ENCODE data around the gene LRRC74A. TPM values are rescaled to one million over a fixed set of nuclear protein-coding genes. Genes with fewer than 3 reads are reported as not detected.
A peak's percentile ranks its signal among the peaks of the same experiment; 100 is the strongest.
"Not testable (repeated sequence)": the region's sequence is repeated elsewhere in the genome, so short reads cannot be mapped to it uniquely, and the experiment has no call there.

The LRRC74A gene
- total and polyA plus RNA-seq, 11 donors: not detected

DNA sequence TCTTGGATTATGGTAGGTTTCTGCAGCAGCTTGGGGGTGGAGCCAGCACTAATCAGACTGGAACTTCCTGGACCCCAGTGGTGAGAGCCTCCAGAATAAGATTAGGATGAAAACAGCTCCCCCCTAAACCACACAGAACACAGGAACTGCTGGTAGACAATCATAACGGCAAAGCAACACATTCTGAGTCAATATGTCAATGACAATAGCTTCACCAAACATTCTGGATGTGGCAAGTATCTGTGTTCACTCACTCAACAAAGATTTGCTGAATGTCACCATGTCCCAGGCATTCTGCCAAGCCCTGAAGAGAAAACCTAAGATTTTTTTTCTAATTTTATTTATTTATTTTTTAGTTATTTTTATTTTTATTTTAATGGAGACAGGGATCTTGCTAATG, 65.2 kb downstream of the LRRC74A start:
- no peaks in the 10 kb centered on the region for H3K36me3 ChIP-seq
- H3K4me1 ChIP-seq: peaks cover 0 to 8% (median 0%) of the 10 kb centered on the region in 12 donors
- intact Hi-C loops (cut with DNase I): no loop called here
- peaks cover 0 to 14% (median 3%) of the 10 kb centered on the region in 12 donors for H3K9me3 ChIP-seq
- no peaks in the 10 kb centered on the region for H3K27me3 ChIP-seq
- no peak overlapping the region for H3K27ac ChIP-seq
- no peak overlapping the region for H3K4me3 ChIP-seq
- no peak for ATAC-seq
- DNase-seq: no peak
- 10 to 23% (median 17%) methylated on average over 1 of the region's 1 CpG for WGBS, 4 donors
- TF ChIP-seq CTCF (IDR thresholded peaks at IDR 0.05): no peak
- no peak for TF ChIP-seq POLR2A (IDR thresholded peaks at IDR 0.05)

DNA sequence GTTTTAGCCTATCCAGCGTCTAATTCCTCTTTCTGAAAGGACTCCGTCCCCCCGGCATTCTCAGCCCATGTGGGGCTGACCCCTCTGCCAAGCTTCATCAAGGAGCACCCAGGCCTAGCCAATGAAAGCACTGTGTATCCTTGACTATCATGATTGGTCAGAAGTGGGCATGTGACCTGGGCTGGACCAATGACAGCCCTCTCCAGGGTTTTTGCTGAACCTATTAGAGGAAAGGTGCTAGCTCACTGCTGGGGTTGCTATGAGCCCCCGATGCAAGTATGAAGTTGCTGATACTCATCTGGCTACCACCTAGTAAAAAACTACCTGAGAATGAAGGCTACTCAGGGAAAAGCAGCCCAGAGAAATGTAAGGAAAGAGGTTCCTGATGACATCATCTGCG, 68.1 kb downstream of the LRRC74A start:
- no peak for ATAC-seq
- intact Hi-C loops (cut with DNase I): no loop called here
- 93 to 97% (median 94%) methylated on average over 5 of the region's 5 CpGs for WGBS, 4 donors
- TF ChIP-seq POLR2A (IDR thresholded peaks at IDR 0.05) (no peak), CTCF (IDR thresholded peaks at IDR 0.05) (no peak)
- H3K36me3 ChIP-seq: no peaks in the 10 kb centered on the region
- no peaks in the 10 kb centered on the region for H3K27me3 ChIP-seq
- no peaks in the 10 kb centered on the region for H3K4me1 ChIP-seq
- H3K27ac ChIP-seq: no peak overlapping the region
- H3K4me3 ChIP-seq: no peak overlapping the region
- no peak for DNase-seq
- H3K9me3 ChIP-seq: peaks cover 0 to 14% (median 3%) of the 10 kb centered on the region in 12 donors

GRCh38 chr14:76898006-76898405, 71.8 kb downstream of the LRRC74A start:
- intact Hi-C loops (cut with DNase I); H3K4me1 ChIP-seq; DNase-seq; H3K27me3 ChIP-seq; H3K27ac ChIP-seq; H3K4me3 ChIP-seq; H3K36me3 ChIP-seq; ATAC-seq; H3K9me3 ChIP-seq: not testable (repeated sequence)
- 94 to 96% (median 94%) methylated on average over 7 to 37 of the region's 37 CpGs for WGBS, 4 donors

DNA sequence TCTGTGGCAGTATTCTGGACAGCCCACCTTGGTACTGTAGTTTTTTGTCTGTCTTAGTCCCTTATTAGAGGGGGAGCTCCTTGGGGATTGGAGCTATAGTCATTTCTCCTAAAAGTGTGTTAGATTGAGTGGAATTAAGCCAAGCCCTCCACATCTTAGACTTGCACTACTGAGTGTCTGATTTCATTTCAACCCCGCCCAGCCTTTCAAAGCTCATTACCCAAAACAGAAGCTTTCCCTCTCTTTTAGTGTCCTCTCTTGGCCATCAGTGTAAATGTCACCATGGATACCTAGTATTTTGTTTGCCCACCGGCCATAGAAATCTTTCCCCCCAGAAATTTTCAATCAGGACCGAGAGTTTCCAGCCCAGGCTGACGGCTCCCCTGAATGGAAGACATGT, 74.5 kb downstream of the LRRC74A start:
- intact Hi-C loops (cut with DNase I): no loop called here
- H3K27me3 ChIP-seq: no peaks in the 10 kb centered on the region
- peaks cover 0 to 20% (median 15%) of the 10 kb centered on the region in 12 donors for H3K4me1 ChIP-seq
- no peak for ATAC-seq
- no peak for DNase-seq
- H3K4me3 ChIP-seq: no peak overlapping the region
- H3K36me3 ChIP-seq: no peaks in the 10 kb centered on the region
- 79 to 88% (median 84%) methylated on average over 4 of the region's 4 CpGs for WGBS, 4 donors
- peaks cover 0 to 6% (median 0%) of the 10 kb centered on the region in 12 donors for H3K9me3 ChIP-seq
- H3K27ac ChIP-seq: peak overlapping the region in 1 of 12 donors; percentile 81
- no peak for TF ChIP-seq CTCF (IDR thresholded peaks at IDR 0.05)
- TF ChIP-seq POLR2A (IDR thresholded peaks at IDR 0.05): no peak

Measured in heart left ventricle (tissue), 16 donors.